ENCODE data around the gene UGT1A3.

The UGT1A3 gene

DNA sequence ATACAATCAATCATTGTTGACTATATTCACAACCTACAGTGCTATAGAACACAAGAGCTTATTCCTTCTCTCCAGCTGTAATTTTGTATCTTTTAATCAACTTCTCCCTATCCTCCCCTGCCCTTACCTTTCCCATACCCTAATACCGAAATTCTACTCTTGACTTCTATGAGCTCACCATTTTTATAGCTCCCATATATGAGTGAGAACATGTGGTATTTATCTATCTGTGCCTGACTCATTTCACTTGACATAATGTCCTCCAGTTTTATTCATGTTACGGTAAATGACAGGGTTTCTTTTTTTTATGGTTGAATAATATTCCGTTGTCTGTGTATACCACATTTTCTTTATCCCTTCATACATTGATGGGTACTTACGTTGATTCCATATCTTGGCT is 51.9 kb downstream of the UGT1A3 start:
- no peaks in the 10 kb centered on the region for H4K20me1 ChIP-seq (ENCODE audit: low read depth, low read length)
- H3K4me2 ChIP-seq (ENCODE audit: low read depth, low read length, poor library complexity, severe bottlenecking), result no peak overlapping the region
- H3K9me2 ChIP-seq (replicated peaks; ENCODE audit: insufficient read depth, low read length), result no peaks in the 10 kb centered on the region
- no peaks in the 10 kb centered on the region for H3K36me3 ChIP-seq (ENCODE audit: low read length)
- H2AFZ ChIP-seq (ENCODE audit: low read depth, low read length, severe bottlenecking), result no peak overlapping the region
- no peak overlapping the region for H3K9ac ChIP-seq (ENCODE audit: low read length)
- no peak overlapping the region for H3K27ac ChIP-seq (ENCODE audit: low read depth, low read length)
- H3K4me3 ChIP-seq (ENCODE audit: insufficient read depth, low read length, poor library complexity, severe bottlenecking), result no peak overlapping the region
- no peaks in the 10 kb centered on the region for H3K9me3 ChIP-seq (ENCODE audit: insufficient read depth, low read length)
- no peak for TF ChIP-seq EZH2phosphoT487 (conservative IDR thresholded peaks at IDR 0.05; ENCODE audit: low read length)
- no peak for TF ChIP-seq CTCF (IDR thresholded peaks at IDR 0.05; ENCODE audit: insufficient read depth, low read length, poor library complexity, severe bottlenecking)
- no peaks in the 10 kb centered on the region for H3K27me3 ChIP-seq (ENCODE audit: low read length)
- no peaks in the 10 kb centered on the region for H3F3A ChIP-seq (ENCODE audit: insufficient read depth)
- H3K79me2 ChIP-seq (ENCODE audit: insufficient read depth, low read length), result no peaks in the 10 kb centered on the region

DNA sequence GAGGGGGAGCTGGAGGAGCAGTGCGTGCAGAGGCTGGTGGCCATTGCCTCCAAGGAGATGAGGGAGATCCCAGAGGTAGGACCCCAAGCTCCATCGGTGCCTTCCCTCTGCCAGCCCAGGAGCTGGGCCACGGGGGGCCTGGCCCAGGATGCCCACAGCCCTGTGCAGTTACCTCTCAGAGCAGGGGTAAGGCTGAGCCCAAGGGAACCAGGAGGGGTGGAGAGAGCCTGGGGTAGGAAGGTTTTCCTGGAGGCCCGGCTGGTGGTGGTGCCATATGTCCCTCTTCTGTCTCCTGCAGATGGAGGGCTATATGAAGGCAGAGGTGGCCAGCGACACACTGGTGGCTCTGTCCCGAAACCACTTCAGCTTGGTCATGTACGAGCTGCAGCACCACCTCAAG is 60.7 kb downstream of the UGT1A3 start:
- TF ChIP-seq EZH2phosphoT487 (conservative IDR thresholded peaks at IDR 0.05; ENCODE audit: low read length) (no peak), CTCF (IDR thresholded peaks at IDR 0.05; ENCODE audit: insufficient read depth, low read length, poor library complexity, severe bottlenecking) (no peak)
- no peaks in the 10 kb centered on the region for H3K36me3 ChIP-seq (ENCODE audit: low read length)
- no peak overlapping the region for H2AFZ ChIP-seq (ENCODE audit: low read depth, low read length, severe bottlenecking)
- no peak overlapping the region for H3K4me2 ChIP-seq (ENCODE audit: low read depth, low read length, poor library complexity, severe bottlenecking)
- H3K4me3 ChIP-seq (ENCODE audit: insufficient read depth, low read length, poor library complexity, severe bottlenecking), result no peak overlapping the region
- H3K9ac ChIP-seq (ENCODE audit: low read length), result no peak overlapping the region
- H3K9me2 ChIP-seq (replicated peaks; ENCODE audit: insufficient read depth, low read length), result no peaks in the 10 kb centered on the region
- H3K9me3 ChIP-seq (ENCODE audit: insufficient read depth, low read length), result no peaks in the 10 kb centered on the region
- H3F3A ChIP-seq (ENCODE audit: insufficient read depth), result no peaks in the 10 kb centered on the region
- no peaks in the 10 kb centered on the region for H3K27me3 ChIP-seq (ENCODE audit: low read length)
- no peaks in the 10 kb centered on the region for H3K79me2 ChIP-seq (ENCODE audit: insufficient read depth, low read length)
- no peak overlapping the region for H3K27ac ChIP-seq (ENCODE audit: low read depth, low read length)
- H4K20me1 ChIP-seq (ENCODE audit: low read depth, low read length), result no peaks in the 10 kb centered on the region

- H3K9ac ChIP-seq (ENCODE audit: low read length), result no peak overlapping the region
- H3K79me2 ChIP-seq (ENCODE audit: insufficient read depth, low read length), result no peaks in the 10 kb centered on the region
- no peaks in the 10 kb centered on the region for H4K20me1 ChIP-seq (ENCODE audit: low read depth, low read length)
- H3K9me2 ChIP-seq (replicated peaks; ENCODE audit: insufficient read depth, low read length), result no peaks in the 10 kb centered on the region
- H3K9me3 ChIP-seq (ENCODE audit: insufficient read depth, low read length), result no peaks in the 10 kb centered on the region
- no peak overlapping the region for H3K4me2 ChIP-seq (ENCODE audit: low read depth, low read length, poor library complexity, severe bottlenecking)
- no peaks in the 10 kb centered on the region for H3F3A ChIP-seq (ENCODE audit: insufficient read depth)
- no peak overlapping the region for H3K27ac ChIP-seq (ENCODE audit: low read depth, low read length)
- H2AFZ ChIP-seq (ENCODE audit: low read depth, low read length, severe bottlenecking), result no peak overlapping the region
- no peaks in the 10 kb centered on the region for H3K27me3 ChIP-seq (ENCODE audit: low read length)
- no peak overlapping the region for H3K4me3 ChIP-seq (ENCODE audit: insufficient read depth, low read length, poor library complexity, severe bottlenecking)
- TF ChIP-seq CTCF (IDR thresholded peaks at IDR 0.05; ENCODE audit: insufficient read depth, low read length, poor library complexity, severe bottlenecking) (no peak), EZH2phosphoT487 (conservative IDR thresholded peaks at IDR 0.05; ENCODE audit: low read length) (no peak)
- no peaks in the 10 kb centered on the region for H3K36me3 ChIP-seq (ENCODE audit: low read length)
These were observed 62.5 kb downstream of the UGT1A3 start for GRCh38 chr2:233791151-233791882.
